MM.1S (cell line): ENCODE measurements around the gene LRRC31.

ENCODE experiments used
- EZH2phosphoT487 ChIP-seq: fragments of 300-600 bp; sonication (generic); IDR thresholded peaks from 2 replicates; pipeline ENCODE4 v1.6.1; 2018; ENCODE audit warnings: antibody characterized with exemption, low read length
- TF ChIP-seq, protein P1 (sequence below): fragments of 300-600 bp; sonication (generic); IDR thresholded peaks from 2 replicates; pipeline ENCODE4 v1.5.1; 2016; ENCODE audit warnings: antibody characterized with exemption, low read length, mixed read lengths

DNA sequence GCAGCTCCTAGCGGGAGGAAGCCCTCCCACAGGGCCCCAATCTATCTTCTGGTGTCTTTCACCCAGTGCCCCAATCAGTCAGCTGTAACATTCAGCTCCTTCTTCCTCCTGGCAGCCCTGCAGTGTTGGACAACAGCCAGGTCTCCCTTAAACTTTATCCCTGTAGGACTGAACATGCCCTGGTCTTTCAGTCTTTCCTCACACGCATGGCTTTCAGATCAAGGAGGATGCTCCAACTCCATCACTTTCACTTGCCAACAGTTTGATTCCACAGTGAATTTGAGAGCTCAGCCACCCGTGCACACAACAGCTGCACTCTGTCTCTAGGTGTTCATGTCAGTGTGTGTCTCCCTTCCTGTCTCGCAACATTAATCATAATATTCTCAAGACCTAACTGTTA is 28.6 kb downstream of the LRRC31 start:
- TF ChIP-seq, protein P1, sequence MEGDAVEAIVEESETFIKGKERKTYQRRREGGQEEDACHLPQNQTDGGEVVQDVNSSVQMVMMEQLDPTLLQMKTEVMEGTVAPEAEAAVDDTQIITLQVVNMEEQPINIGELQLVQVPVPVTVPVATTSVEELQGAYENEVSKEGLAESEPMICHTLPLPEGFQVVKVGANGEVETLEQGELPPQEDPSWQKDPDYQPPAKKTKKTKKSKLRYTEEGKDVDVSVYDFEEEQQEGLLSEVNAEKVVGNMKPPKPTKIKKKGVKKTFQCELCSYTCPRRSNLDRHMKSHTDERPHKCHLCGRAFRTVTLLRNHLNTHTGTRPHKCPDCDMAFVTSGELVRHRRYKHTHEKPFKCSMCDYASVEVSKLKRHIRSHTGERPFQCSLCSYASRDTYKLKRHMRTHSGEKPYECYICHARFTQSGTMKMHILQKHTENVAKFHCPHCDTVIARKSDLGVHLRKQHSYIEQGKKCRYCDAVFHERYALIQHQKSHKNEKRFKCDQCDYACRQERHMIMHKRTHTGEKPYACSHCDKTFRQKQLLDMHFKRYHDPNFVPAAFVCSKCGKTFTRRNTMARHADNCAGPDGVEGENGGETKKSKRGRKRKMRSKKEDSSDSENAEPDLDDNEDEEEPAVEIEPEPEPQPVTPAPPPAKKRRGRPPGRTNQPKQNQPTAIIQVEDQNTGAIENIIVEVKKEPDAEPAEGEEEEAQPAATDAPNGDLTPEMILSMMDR: no peak
- TF ChIP-seq EZH2phosphoT487: no peak
